ENCODE results near the gene ADGRV1. TPM values are rescaled to one million over a fixed set of nuclear protein-coding genes. Genes with fewer than 3 reads are reported as not detected.

ADGRV1 gene
- total and polyA plus RNA-seq, 9 of the 15 experiments (the other 6 are each of a cell fraction or from before 2014, with no cell fraction given): 21.7 to 156 (median 58.2) TPM

- intact Hi-C loops (cut with micrococcal nuclease) (no loop called here), in situ Hi-C loops (cut with MboI) (no loop called here)
- Histone ChIP-seq H3K9me3 (replicated peaks; ENCODE audit: control insufficient read depth, insufficient read depth, low read depth, low read length) (no peaks in the 10 kb centered on the region; the same call in 1 of the 2 replicates), H3K4me1 (replicated peaks in 1 of 2; ENCODE audit: control insufficient read depth in 2 of 2, insufficient read depth in 2 of 2, low read length in 2 of 2) (peaks cover 0 to 7% of the 10 kb centered on the region in 2 experiments; a peak in 2 of 5 replicates), H4K20me1 (replicated peaks; ENCODE audit: control insufficient read depth, insufficient read depth, low read length) (no peaks in the 10 kb centered on the region), H3K9ac (ENCODE audit: insufficient read depth in 1 of 2, low read depth in 2 of 2, low read length in 2 of 2) (no peak overlapping the region), H3K27ac (ENCODE audit: extremely low read depth, low read depth, low read length) (no peak overlapping the region), H2AFZ (ENCODE audit: low read depth, low read length) (peak overlapping the region; percentile 54), H3K79me2 (ENCODE audit: control insufficient read depth, insufficient read depth, low read length) (peaks cover 3% of the 10 kb centered on the region; the same call in 1 of the 3 replicates), H3K4me2 (ENCODE audit: insufficient read depth, low read length) (no peak overlapping the region), H3K36me3 (ENCODE audit: control insufficient read depth, insufficient read depth, low read length) (peaks cover 9% of the 10 kb centered on the region), H3K27me3 (ENCODE audit: control insufficient read depth in 2 of 2, insufficient read depth in 2 of 2, low read length in 2 of 2) (no peaks in the 10 kb centered on the region), H3K4me3 (no peak overlapping the region), H3K9me1 (ENCODE audit: control insufficient read depth, insufficient read depth, low read length) (no peaks in the 10 kb centered on the region)
- DNase-seq (ENCODE audit: extremely low read depth in 1 of 4, low spot score in 3 of 4) (no peak), ATAC-seq (no peak), FAIRE-seq (no peak)
- 82% methylated on average over 5 of the region's 5 CpGs for WGBS (ENCODE audit: insufficient coverage, low coverage, missing lambda C conversion rate)
- BruUV-seq (replicated peaks): no TSS peak
- ChIA-PET CTCF (ENCODE audit: low intra/inter-chr PET ratio) (no interaction called here), POLR2A (interaction anchor here (1.2 to 1.4 kb wide), 2 partner anchors 10 to 23 kb away, joined by 3 read pairs; no protein-coding TSS in a partner anchor)
- no peak for TF ChIP-seq EP300 (IDR thresholded peaks at IDR 0.05; ENCODE audit: low read length)
- no peak for TF ChIP-seq ZNF77 (CRISPR knock-in tag; IDR thresholded peaks at IDR 0.05)
- no peak for TF ChIP-seq ZNF830 (CRISPR knock-in tag; IDR thresholded peaks at IDR 0.05)
- TF ChIP-seq YY1 (IDR thresholded peaks at IDR 0.05; ENCODE audit: borderline replicate concordance in 1 of 3, control insufficient read depth in 1 of 3, extremely low read depth in 1 of 3, insufficient read depth in 3 of 3, insufficient read length in 1 of 3, insufficient replicate concordance in 2 of 3, low read depth in 1 of 3, low read length in 2 of 3): no peak
- TF ChIP-seq, protein P1, sequence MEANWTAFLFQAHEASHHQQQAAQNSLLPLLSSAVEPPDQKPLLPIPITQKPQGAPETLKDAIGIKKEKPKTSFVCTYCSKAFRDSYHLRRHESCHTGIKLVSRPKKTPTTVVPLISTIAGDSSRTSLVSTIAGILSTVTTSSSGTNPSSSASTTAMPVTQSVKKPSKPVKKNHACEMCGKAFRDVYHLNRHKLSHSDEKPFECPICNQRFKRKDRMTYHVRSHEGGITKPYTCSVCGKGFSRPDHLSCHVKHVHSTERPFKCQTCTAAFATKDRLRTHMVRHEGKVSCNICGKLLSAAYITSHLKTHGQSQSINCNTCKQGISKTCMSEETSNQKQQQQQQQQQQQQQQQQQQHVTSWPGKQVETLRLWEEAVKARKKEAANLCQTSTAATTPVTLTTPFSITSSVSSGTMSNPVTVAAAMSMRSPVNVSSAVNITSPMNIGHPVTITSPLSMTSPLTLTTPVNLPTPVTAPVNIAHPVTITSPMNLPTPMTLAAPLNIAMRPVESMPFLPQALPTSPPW (CRISPR knock-in tag; IDR thresholded peaks at IDR 0.05): no peak
- TF ChIP-seq AFF1 (IDR thresholded peaks at IDR 0.05; ENCODE audit: low read depth in 1 of 2, partially characterized antibody in 2 of 2): no peak
- TF ChIP-seq ZSCAN29 (IDR thresholded peaks at IDR 0.05): no peak
- TF ChIP-seq THRAP3 (IDR thresholded peaks at IDR 0.05; ENCODE audit: borderline replicate concordance): no peak
- no peak for TF ChIP-seq ZNF695 (CRISPR knock-in tag; IDR thresholded peaks at IDR 0.05)
- no peak for TF ChIP-seq CTCF (IDR thresholded peaks at IDR 0.05 in 2 of 3, conservative IDR thresholded peaks at IDR 0.05 in 1 of 3; ENCODE audit: insufficient read depth in 2 of 3, low read depth in 1 of 3, low read length in 3 of 3)
- TF ChIP-seq ZNF785 (CRISPR knock-in tag; IDR thresholded peaks at IDR 0.05): no peak
- no peak for TF ChIP-seq FOXA1 (IDR thresholded peaks at IDR 0.05; ENCODE audit: borderline replicate concordance)
Measured at GRCh38 chr5:90618071-90618470, 59.5 kb downstream of the ADGRV1 start.

Data from K562 (cell line).